ENCODE measurements around the gene C17orf75.

GRCh38 chr17:32298298-32298697 lies 43.7 kb downstream of the C17orf75 start:
- TF ChIP-seq CTCF (IDR thresholded peaks at IDR 0.05) (no peak), EP300 (IDR thresholded peaks at IDR 0.05) (no peak), POLR2A (IDR thresholded peaks at IDR 0.05) (no peak)
